Peyer's patch (tissue), 4 donors: ENCODE results near the gene DNAJC17. TPM values are rescaled to one million over a fixed set of nuclear protein-coding genes. Genes with fewer than 3 reads are reported as not detected.

Experiments used
- DNase-seq, 3 donors: peaks; one replicate each; pipeline ENCODE4 v3.0.0-alpha.2; 2017 to 2019
- H3K27ac ChIP-seq, 4 donors: fragments of 200-600 bp; sonication (generic); one replicate each; pipeline ENCODE4 v1.5.1; 2016 to 2019
- H3K27me3 ChIP-seq, 2 donors: fragments of 200-600 bp; sonication (generic); one replicate each; pipeline ENCODE4 v1.5.1; 2019
- H3K36me3 ChIP-seq, 3 donors: fragments of 200-600 bp; sonication (generic); one replicate each; pipeline ENCODE4 v1.5.1; 2016 to 2019
- H3K4me1 ChIP-seq, 4 donors: fragments of 200-600 bp; sonication (generic); one replicate each; pipeline ENCODE4 v1.5.1; 2016 to 2019
- H3K4me3 ChIP-seq, 4 donors: fragments of 200-600 bp; sonication (generic); 1 replicate in 3 of 4; 2 replicates in 1 of 4; pipeline ENCODE4 v1.5.1; 2016 to 2019; ENCODE audit warnings: mild to moderate bottlenecking in 1 of 4
- H3K9me3 ChIP-seq, 4 donors: fragments of 200-600 bp; sonication (generic); one replicate each; pipeline ENCODE4 v1.5.1; 2016 to 2019; ENCODE audit warnings: mild to moderate bottlenecking in 1 of 4
- CTCF ChIP-seq, 6 experiments: fragments of 450-650 bp in 4 of 6; fragments of 200-600 bp in 2 of 6; sonication (generic) in 1 of 6; IDR thresholded peaks; one replicate each; pipeline ENCODE4 v1.5.1; 2017 to 2019; ENCODE audit warnings: antibody characterized with exemption in 6 of 6, mild to moderate bottlenecking in 3 of 6, moderate library complexity in 1 of 6
- POLR2A ChIP-seq, 2 donors: fragments of 450-650 bp; IDR thresholded peaks; one replicate each; pipeline ENCODE4 v1.5.1; 2017; ENCODE audit warnings: antibody characterized with exemption in 2 of 2, mild to moderate bottlenecking in 2 of 2, moderate library complexity in 2 of 2
- total RNA-seq, 4 donors: library from RNA; depleted of rRNA; stranded (reverse); fragments of >200 nt; gene quantifications; one replicate each; pipeline ENCODE4 v1.1.0, GENCODE V29; 2016

DNAJC17 gene
- total RNA-seq, 4 donors from 2014 or later = 26.9 to 37.1 (median 32.9) TPM

- H3K27ac ChIP-seq = peak within 1 kb of the TSS in 3 of 4 donors; percentile 71 to 96 (median 86)
- H3K9me3 ChIP-seq = no peaks in the 10 kb centered on the region
- peak; percentile 91 to 95 for TF ChIP-seq POLR2A (IDR thresholded peaks at IDR 0.05)
- TF ChIP-seq CTCF (IDR thresholded peaks at IDR 0.05) = peak in 4 of 6 experiments; percentile 16 to 66 (median 44)
- peak in 2 of 3 donors; percentile 87 to 88 for DNase-seq
- H3K4me3 ChIP-seq = peak within 1 kb of the TSS in 3 of 4 donors; percentile 29 to 68 (median 58)
- no peaks in the 10 kb centered on the region for H3K27me3 ChIP-seq
- no peaks in the 10 kb centered on the region for H3K36me3 ChIP-seq
- peaks cover 0 to 9% (median 2%) of the 10 kb centered on the region in 4 donors for H3K4me1 ChIP-seq
These were observed 21.3 kb upstream of the DNAJC17 start, which contains the start of gene PPP1R14D for GRCh38 chr15:40828447-40829036. TSS of gene PPP1R14D (minus strand) at chr15:40828708. CDS start at chr15:40828641, 67 bp downstream.

- H3K9me3 ChIP-seq = no peaks in the 10 kb centered on the region
- peaks cover 0 to 9% (median 2%) of the 10 kb centered on the region in 4 donors for H3K4me1 ChIP-seq
- peak overlapping the region in 2 of 4 donors; percentile 25 to 75 for H3K27ac ChIP-seq
- DNase-seq = no peak
- H3K27me3 ChIP-seq = no peaks in the 10 kb centered on the region
- H3K36me3 ChIP-seq = no peaks in the 10 kb centered on the region
- H3K4me3 ChIP-seq = peak overlapping the region in 2 of 4 donors; percentile 58 to 68
- TF ChIP-seq CTCF (IDR thresholded peaks at IDR 0.05) = no peak
- TF ChIP-seq POLR2A (IDR thresholded peaks at IDR 0.05) = no peak
These were observed 19.3 kb upstream of the DNAJC17 start for GRCh38 chr15:40826423-40827075.

GRCh38 chr15:40825661-40826422 lies 18.6 kb upstream of the DNAJC17 start:
- Histone ChIP-seq H3K27ac (peak overlapping the region in 3 of 4 donors; percentile 25 to 75 (median 69)), H3K36me3 (no peaks in the 10 kb centered on the region), H3K9me3 (no peaks in the 10 kb centered on the region), H3K4me1 (peaks cover 0 to 9% (median 2%) of the 10 kb centered on the region in 4 donors), H3K4me3 (peak overlapping the region in 2 of 4 donors; percentile 58 to 68), H3K27me3 (no peaks in the 10 kb centered on the region)
- peak in 2 of 3 donors; percentile 61 to 65 for DNase-seq
- no peak for TF ChIP-seq POLR2A (IDR thresholded peaks at IDR 0.05)
- TF ChIP-seq CTCF (IDR thresholded peaks at IDR 0.05) = no peak

GRCh38 chr15:40823572-40824343 lies 16.5 kb upstream of the DNAJC17 start:
- DNase-seq = no peak
- H3K4me3 ChIP-seq = no peak overlapping the region
- H3K27me3 ChIP-seq = no peaks in the 10 kb centered on the region
- no peak for TF ChIP-seq CTCF (IDR thresholded peaks at IDR 0.05)
- TF ChIP-seq POLR2A (IDR thresholded peaks at IDR 0.05) = no peak
- no peaks in the 10 kb centered on the region for H3K9me3 ChIP-seq
- peaks cover 0 to 9% (median 2%) of the 10 kb centered on the region in 4 donors for H3K4me1 ChIP-seq
- H3K27ac ChIP-seq = no peak overlapping the region
- H3K36me3 ChIP-seq = no peaks in the 10 kb centered on the region

- Histone ChIP-seq H3K9me3 (no peaks in the 10 kb centered on the region), H3K4me3 (no peak overlapping the region), H3K27ac (no peak overlapping the region), H3K36me3 (no peaks in the 10 kb centered on the region), H3K27me3 (no peaks in the 10 kb centered on the region), H3K4me1 (peaks cover 0 to 9% (median 2%) of the 10 kb centered on the region in 4 donors)
- TF ChIP-seq CTCF (IDR thresholded peaks at IDR 0.05) = no peak
- TF ChIP-seq POLR2A (IDR thresholded peaks at IDR 0.05) = no peak
- DNase-seq = no peak
These were observed 13.9 kb upstream of the DNAJC17 start for GRCh38 chr15:40821195-40821594.
